ENCODE measurements around the gene MYLK.

DNA sequence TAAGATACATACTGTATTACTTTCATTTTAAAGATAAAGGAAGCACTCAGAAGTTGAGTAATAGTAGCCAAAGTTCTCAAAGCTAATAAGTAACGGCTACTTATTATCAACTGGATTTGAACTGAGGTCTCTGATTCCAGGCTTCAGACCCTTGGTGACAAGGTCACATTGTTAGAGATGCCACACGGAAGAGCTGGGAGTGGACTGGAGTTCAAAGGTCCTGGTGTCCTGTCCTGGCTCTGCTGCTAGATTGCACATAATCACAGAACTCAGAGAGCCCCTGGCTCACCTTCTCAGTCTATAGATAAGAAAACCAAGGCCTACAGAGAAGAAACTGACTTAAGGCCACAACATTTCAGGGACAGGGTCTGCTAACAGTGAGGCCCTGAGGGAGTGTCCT lies 75.3 kb downstream of the MYLK start:
- TF ChIP-seq, protein P1, sequence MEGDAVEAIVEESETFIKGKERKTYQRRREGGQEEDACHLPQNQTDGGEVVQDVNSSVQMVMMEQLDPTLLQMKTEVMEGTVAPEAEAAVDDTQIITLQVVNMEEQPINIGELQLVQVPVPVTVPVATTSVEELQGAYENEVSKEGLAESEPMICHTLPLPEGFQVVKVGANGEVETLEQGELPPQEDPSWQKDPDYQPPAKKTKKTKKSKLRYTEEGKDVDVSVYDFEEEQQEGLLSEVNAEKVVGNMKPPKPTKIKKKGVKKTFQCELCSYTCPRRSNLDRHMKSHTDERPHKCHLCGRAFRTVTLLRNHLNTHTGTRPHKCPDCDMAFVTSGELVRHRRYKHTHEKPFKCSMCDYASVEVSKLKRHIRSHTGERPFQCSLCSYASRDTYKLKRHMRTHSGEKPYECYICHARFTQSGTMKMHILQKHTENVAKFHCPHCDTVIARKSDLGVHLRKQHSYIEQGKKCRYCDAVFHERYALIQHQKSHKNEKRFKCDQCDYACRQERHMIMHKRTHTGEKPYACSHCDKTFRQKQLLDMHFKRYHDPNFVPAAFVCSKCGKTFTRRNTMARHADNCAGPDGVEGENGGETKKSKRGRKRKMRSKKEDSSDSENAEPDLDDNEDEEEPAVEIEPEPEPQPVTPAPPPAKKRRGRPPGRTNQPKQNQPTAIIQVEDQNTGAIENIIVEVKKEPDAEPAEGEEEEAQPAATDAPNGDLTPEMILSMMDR (IDR thresholded peaks at IDR 0.05), result no peak
- no peak for TF ChIP-seq POLR2A (IDR thresholded peaks at IDR 0.05)

Data from suprapubic skin (tissue), 3 donors.